SK-N-MC (cell line): ENCODE data around the gene ADCY5.

Source experiments
- EZH2 ChIP-seq: fragments of 200-600 bp; sonication (generic); IDR thresholded peaks from one replicate; pipeline ENCODE4 v1.6.1; 2017; ENCODE audit warnings: antibody characterized with exemption
- FOXP2 ChIP-seq: optimal IDR thresholded peaks from 2 replicates; pipeline ENCODE3; 2011; ENCODE audit warnings: mild to moderate bottlenecking, moderate library complexity; ENCODE audit not compliant: insufficient read depth; ENCODE audit errors: extremely low read length, control extremely low read depth
- POLR2AphosphoS5 ChIP-seq: IDR thresholded peaks from 2 replicates; pipeline ENCODE4 v1.6.1; 2012; ENCODE audit warnings: mild to moderate bottlenecking, low read depth, low read length, borderline replicate concordance

DNA sequence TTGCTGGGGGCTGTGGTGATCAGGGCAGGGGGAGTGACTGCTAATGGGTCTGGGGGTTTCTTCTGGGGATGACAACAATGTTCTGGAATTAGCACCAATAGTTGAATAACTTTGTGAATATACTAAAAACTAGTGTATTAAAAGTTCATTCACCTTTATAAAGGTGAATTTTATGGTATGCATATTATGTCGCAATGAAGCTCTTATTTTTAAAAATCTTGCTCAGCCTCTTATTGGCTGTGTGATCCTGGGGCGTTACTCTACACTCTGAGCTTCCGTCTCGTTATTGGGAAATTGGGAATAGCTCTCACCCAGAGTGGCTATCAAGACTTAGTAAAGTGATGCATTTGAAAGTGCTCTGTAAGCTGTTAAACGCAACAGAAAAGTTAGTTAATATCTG, 141.8 kb downstream of the ADCY5 start:
- TF ChIP-seq EZH2 (no peak), POLR2AphosphoS5 (no peak), FOXP2 (no peak)
